IMR-90 (cell line): ENCODE measurements around the gene GNRH2. TPM values are rescaled to one million over a fixed set of nuclear protein-coding genes. Genes with fewer than 3 reads are reported as not detected.

Experiments used
- ATAC-seq: fragments of 200-7000 bp; cut with Tn5 transposase; 2 replicates; pipeline ENCODE4 v1.9.1; 2020; ENCODE audit warnings: low read depth, mild to moderate bottlenecking, moderate library complexity
- BruUV-seq: library from RNA; stranded (reverse); fragments of 400-500 nt; replicated peaks from 2 replicates; lab custom pipeline; 2021; lab: Mats Ljungman, UMichigan
- CTCF ChIA-PET: fragments of 300-600 bp; formaldehyde crosslinking; extraction: SDS; loops from one replicate; lab custom pipeline; 2021; ENCODE audit warnings: antibody characterized with exemption; lab: Yijun Ruan, JAX
- POLR2A ChIA-PET: fragments of 300-600 bp; sonication (Branson Sonifier 250); formaldehyde crosslinking; loops from one replicate; lab custom pipeline; 2022; ENCODE audit warnings: antibody characterized with exemption; ENCODE audit not compliant: unreplicated experiment; lab: Charles Lee
- DNase-seq: peaks from one replicate; pipeline ENCODE4 v3.0.0; 2013
- H2AFZ ChIP-seq: replicated peaks from 2 replicates; pipeline ENCODE3; 2013; ENCODE audit warnings: low read length, mild to moderate bottlenecking; ENCODE audit not compliant: poor library complexity
- H2AK5ac ChIP-seq: 2 replicates; pipeline ENCODE4 v1.6.1; 2013; ENCODE audit warnings: low read depth, low read length, inconsistent platforms
- H2AK9ac ChIP-seq: replicated peaks from 2 replicates; pipeline ENCODE3; 2013; ENCODE audit warnings: mild to moderate bottlenecking, low read depth, low read length, moderate library complexity; ENCODE audit not compliant: poor library complexity
- H2BK120ac ChIP-seq: 2 replicates; pipeline ENCODE4 v1.6.1; 2013; ENCODE audit warnings: low read depth, low read length, inconsistent platforms
- H2BK15ac ChIP-seq: 3 replicates; pipeline ENCODE4 v1.6.1; 2013; ENCODE audit warnings: low read depth, low read length, inconsistent platforms
- H2BK20ac ChIP-seq: 2 replicates; pipeline ENCODE4 v1.6.1; 2013; ENCODE audit warnings: low read depth, mild to moderate bottlenecking, inconsistent platforms, low read length, moderate library complexity
- H2BK5ac ChIP-seq: 2 replicates; pipeline ENCODE4 v1.6.1; 2013; ENCODE audit warnings: mild to moderate bottlenecking, low read depth, low read length, inconsistent platforms; ENCODE audit not compliant: poor library complexity, severe bottlenecking
- H3K14ac ChIP-seq: replicated peaks from 2 replicates; pipeline ENCODE4 v1.6.1; 2013; ENCODE audit warnings: low read depth, low read length, inconsistent platforms
- H3K18ac ChIP-seq: 2 replicates; pipeline ENCODE4 v1.6.1; 2013; ENCODE audit warnings: low read depth, low read length, control low read depth
- H3K23ac ChIP-seq: 2 replicates; pipeline ENCODE4 v1.6.1; 2013; ENCODE audit warnings: low read depth, low read length, inconsistent platforms
- H3K27ac ChIP-seq: 2 replicates; pipeline ENCODE4 v1.5.1; 2013; ENCODE audit warnings: mild to moderate bottlenecking, control low read depth, low read length; ENCODE audit not compliant: insufficient read depth
- H3K27me3 ChIP-seq: 2 replicates; pipeline ENCODE4 v1.6.1; 2013; ENCODE audit warnings: low read length; ENCODE audit not compliant: control insufficient read depth, insufficient read depth
- H3K36me3 ChIP-seq: 2 replicates; pipeline ENCODE4 v1.6.1; 2013; ENCODE audit warnings: low read length, mixed read lengths; ENCODE audit not compliant: control insufficient read depth, insufficient read depth
- H3K4ac ChIP-seq: 2 replicates; pipeline ENCODE4 v1.6.1; 2013; ENCODE audit warnings: low read depth, low read length, inconsistent platforms
- H3K4me1 ChIP-seq: 2 replicates; pipeline ENCODE4 v1.6.1; 2013; ENCODE audit warnings: low read length, mixed read lengths; ENCODE audit not compliant: control insufficient read depth, insufficient read depth
- H3K4me2 ChIP-seq: 2 replicates; pipeline ENCODE4 v1.6.1; 2013; ENCODE audit warnings: low read depth, mild to moderate bottlenecking, control low read depth, low read length, moderate library complexity
- H3K4me3 ChIP-seq: 2 replicates; pipeline ENCODE4 v1.5.1; 2013; ENCODE audit warnings: low read depth, mild to moderate bottlenecking, control low read depth, low read length, moderate library complexity; ENCODE audit not compliant: insufficient read depth
- H3K56ac ChIP-seq: 2 replicates; pipeline ENCODE4 v1.6.1; 2013; ENCODE audit warnings: low read length, inconsistent platforms; ENCODE audit not compliant: insufficient read depth; ENCODE audit errors: extremely low read depth
- H3K79me1 ChIP-seq, 2 experiments: 2 replicates each; pipeline ENCODE4 v1.6.1; 2013; ENCODE audit warnings: low read length in 2 of 2, inconsistent platforms in 1 of 2, low read depth in 1 of 2
- H3K9ac ChIP-seq: 2 replicates; pipeline ENCODE4 v1.6.1; 2013; ENCODE audit warnings: low read depth, low read length, control low read depth
- H3K9me1 ChIP-seq: 2 replicates; pipeline ENCODE4 v1.6.1; 2013; ENCODE audit warnings: low read length, inconsistent platforms; ENCODE audit not compliant: insufficient read depth
- H3K9me3 ChIP-seq: 2 replicates; pipeline ENCODE4 v1.6.1; 2013; ENCODE audit warnings: low read length; ENCODE audit not compliant: control insufficient read depth, insufficient read depth
- H4K20me1 ChIP-seq: 2 replicates; pipeline ENCODE4 v1.6.1; 2013; ENCODE audit warnings: low read length, inconsistent platforms; ENCODE audit not compliant: insufficient read depth
- H4K5ac ChIP-seq: 2 replicates; pipeline ENCODE4 v1.6.1; 2013; ENCODE audit warnings: mild to moderate bottlenecking, low read depth, low read length, control low read depth
- H4K8ac ChIP-seq, 2 experiments: 2 replicates each; pipeline ENCODE4 v1.6.1; 2013; ENCODE audit warnings: low read depth in 2 of 2, low read length in 2 of 2, control low read depth in 1 of 2, inconsistent platforms in 1 of 2
- H4K91ac ChIP-seq: 2 replicates; pipeline ENCODE4 v1.6.1; 2013; ENCODE audit warnings: low read depth, low read length, inconsistent platforms; ENCODE audit not compliant: insufficient read depth
- CEBPB ChIP-seq: IDR thresholded peaks from 2 replicates; pipeline ENCODE4 v1.6.1; 2012; ENCODE audit warnings: low read depth, low read length, improper control_type of control experiment
- CHD1 ChIP-seq: IDR thresholded peaks from 2 replicates; pipeline ENCODE4 v1.6.1; 2012; ENCODE audit warnings: low read depth, low read length, improper control_type of control experiment
- CTCF ChIP-seq: conservative IDR thresholded peaks from 2 replicates; pipeline ENCODE4 v1.5.1; 2012; ENCODE audit warnings: mild to moderate bottlenecking, low read depth, low read length, improper control_type of control experiment
- RAD21 ChIP-seq: IDR thresholded peaks from 2 replicates; pipeline ENCODE4 v1.6.1; 2012; ENCODE audit warnings: low read length, improper control_type of control experiment
- SMC3 ChIP-seq: fragments of 150-350 bp; IDR thresholded peaks from 2 replicates; pipeline ENCODE4 v1.6.1; 2016; ENCODE audit warnings: low read depth, mild to moderate bottlenecking, antibody characterized with exemption, low read length, moderate library complexity
- WGBS, 2 experiments: methylation state at CpG; one replicate each; pipeline versions ENCODE4 v1.1.5 to v1.1.7; 2013; ENCODE audit warnings: missing lambda C conversion rate in 2 of 2; ENCODE audit not compliant: insufficient read length in 1 of 2; ENCODE audit errors: extremely low coverage in 2 of 2; 5-methylcytosine and 5-hydroxymethylcytosine counted together
- dilution Hi-C: fragments of 300-500 bp; cut with HindIII; formaldehyde crosslinking; loops from one replicate; pipeline ENCODE4 v1.14.3; 2018; ENCODE audit warnings: low sequenced_read_pairs; ENCODE audit not compliant: unreplicated experiment
- in situ Hi-C: fragments of 300-500 bp; cut with MboI; formaldehyde crosslinking; loops from 3 replicates; pipeline ENCODE4 v1.14.3; 2019; ENCODE audit warnings: low sequenced_read_pairs, inconsistent platforms, mixed read lengths
- intact Hi-C: fragments of 100-400 bp; cut with micrococcal nuclease; formaldehyde crosslinking; loops from 2 replicates; pipeline ENCODE4 v1.10.0; 2022
- polyA plus RNA-seq, 3 experiments: library from polyadenylated mRNA; depleted of rRNA; stranded (reverse); fragments of >200 nt; gene quantifications; 2 replicates each; pipeline ENCODE4 v1.2.3, GENCODE V29; 2012; ENCODE audit warnings: low replicate concordance in 1 of 3
- total RNA-seq: library from RNA; depleted of rRNA; stranded (reverse); fragments of >200 nt; gene quantifications from 2 replicates; pipeline ENCODE4 v1.2.3, GENCODE V29; 2012

Gene GNRH2
- total and polyA plus RNA-seq, 2 of the 4 experiments (the other 2 are of a cell fraction): 0.18 to 0.21 TPM

DNA sequence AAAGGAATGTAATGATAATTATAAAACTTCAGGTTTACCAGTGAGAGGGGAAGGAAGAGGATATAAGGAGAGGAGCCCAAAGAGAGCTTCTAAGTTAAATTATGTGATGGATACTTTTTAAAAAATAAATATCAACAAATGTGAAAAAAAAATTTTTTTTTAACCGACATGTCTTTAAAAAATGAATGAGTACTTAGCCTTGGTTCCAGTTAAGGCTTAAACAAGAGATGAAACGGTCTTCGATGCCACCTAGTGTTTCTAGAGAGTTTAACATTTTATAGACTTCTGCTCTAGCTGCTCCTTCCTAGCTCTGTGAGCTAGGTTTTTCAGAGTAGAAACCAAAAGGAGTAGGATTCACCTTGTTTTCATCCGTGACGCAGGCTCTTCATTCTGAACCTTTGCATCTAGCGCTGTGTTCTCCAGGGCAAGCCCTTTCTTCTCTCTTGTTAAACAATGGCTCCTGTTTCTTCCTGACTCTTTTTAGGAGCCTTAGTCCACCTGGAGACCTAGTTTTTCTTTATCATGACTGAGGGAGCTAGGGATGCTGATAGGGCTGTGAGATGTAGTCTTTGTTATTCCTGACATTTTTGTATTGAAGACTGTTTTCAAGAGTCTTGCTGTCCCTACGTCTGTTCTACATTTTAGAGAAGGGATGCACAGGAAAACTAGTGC, 42.4 kb upstream of the GNRH2 start:
- Histone ChIP-seq H2BK120ac (no peak overlapping the region), H3K4me2 (no peak overlapping the region), H4K5ac (no peak overlapping the region), H3K18ac (no peak overlapping the region), H4K8ac (no peak overlapping the region), H2AK5ac (no peak overlapping the region), H3K27me3 (no peaks in the 10 kb centered on the region), H3K9me1 (no peaks in the 10 kb centered on the region), H4K91ac (no peak overlapping the region), H2BK20ac (no peak overlapping the region), H2AFZ (no peak overlapping the region), H2BK5ac (no peak overlapping the region), H3K4ac (no peak overlapping the region), H3K4me1 (no peaks in the 10 kb centered on the region), H3K79me1 (no peaks in the 10 kb centered on the region), H3K9me3 (no peaks in the 10 kb centered on the region), H3K14ac (no peak overlapping the region), H3K23ac (no peak overlapping the region), H3K27ac (no peak overlapping the region), H2BK15ac (no peak overlapping the region), H4K20me1 (no peaks in the 10 kb centered on the region), H3K9ac (no peak overlapping the region), H2AK9ac (no peak overlapping the region), H3K56ac (no peak overlapping the region), H3K4me3 (no peak overlapping the region), H3K36me3 (peaks cover 14% of the 10 kb centered on the region)
- intact Hi-C loops: loop anchor here (1.0 to 2.0 kb wide), 5 partner anchors 122 to 312 kb away; no protein-coding TSS in a partner anchor
- WGBS, 2 experiments: 44% methylated on average over 3 of the region's 7 CpGs; no CpG with 5 or more reads in 1 of the 2 experiments
- DNase-seq (peak; percentile 75), ATAC-seq (peak; percentile 95)
- no TSS peak for BruUV-seq
- ChIA-PET POLR2A (no interaction called here), CTCF (interaction anchor here (0.7 to 1.5 kb wide), 13 partner anchors 11 to 793 kb away, joined by 3 to 6 read pairs (median 3); partner anchors contain the start of gene PTPRA)
- in situ Hi-C loops: no loop called here
- peak; percentile 74 for TF ChIP-seq CTCF
- no peak for TF ChIP-seq CEBPB
- TF ChIP-seq RAD21: peak; percentile 77
- no peak for TF ChIP-seq CHD1
- TF ChIP-seq SMC3: peak; percentile 67
- dilution Hi-C loops: no loop called here
